SK-N-SH (cell line): ENCODE data around the gene TSC2. TPM values are rescaled to one million over a fixed set of nuclear protein-coding genes. Genes with fewer than 3 reads are reported as not detected.
"Not testable (repeated sequence)": the region's sequence is repeated elsewhere in the genome, so short reads cannot be mapped to it uniquely, and the experiment has no call there.

Source experiments
- CTCF ChIA-PET: fragments of 300-600, 350-600 bp; formaldehyde crosslinking; extraction: SDS; loops from one replicate; lab custom pipeline; 2021; lab: Yijun Ruan, JAX
- POLR2A ChIA-PET: fragments of 350-600 bp; sonication (Branson Sonifier 250); formaldehyde crosslinking; extraction: SDS; loops from one replicate; lab custom pipeline; 2020; ENCODE audit warnings: antibody characterized with exemption, inconsistent platforms; lab: Yijun Ruan, JAX
- DNase-seq: peaks from one replicate; pipeline ENCODE4 v3.0.0; 2012
- H2AFZ ChIP-seq: fragments of 200-600 bp; sonication (generic); 2 replicates; pipeline ENCODE4 v1.8.1; 2016; ENCODE audit warnings: antibody characterized with exemption, mild to moderate bottlenecking, low read depth
- H3F3A ChIP-seq: fragments of 200-600 bp; sonication (generic); replicated peaks from 2 replicates; pipeline ENCODE3; 2016; ENCODE audit warnings: antibody characterized with exemption, mild to moderate bottlenecking; ENCODE audit not compliant: insufficient read depth
- H3K27ac ChIP-seq, 2 experiments: fragments of 200-500 bp in 1 of 2; fragments of 200-600 bp in 1 of 2; sonication (Bioruptor generic) in 1 of 2; sonication (generic), shearing (Covaris generic) in 1 of 2; 2 replicates each; pipeline versions ENCODE4 v1.5.1 to v1.6.1; 2014 to 2016; ENCODE audit warnings: low read depth in 2 of 2, inconsistent platforms in 1 of 2, low read length in 1 of 2, mild to moderate bottlenecking in 1 of 2, mixed read lengths in 1 of 2
- H3K27me3 ChIP-seq: fragments of 200-600 bp; sonication (generic), shearing (Covaris generic); 2 replicates; pipeline ENCODE4 v1.6.1; 2016; ENCODE audit warnings: mixed run types; ENCODE audit not compliant: insufficient read depth
- H3K36me3 ChIP-seq, 2 experiments: fragments of 200-500 bp in 1 of 2; fragments of 200-600 bp in 1 of 2; sonication (Bioruptor generic) in 1 of 2; sonication (generic) in 1 of 2; replicated peaks in 1 of 2; 2 replicates each; pipeline versions ENCODE3 to v1.5.1; 2014 to 2016; ENCODE audit warnings: low read length in 1 of 2, mild to moderate bottlenecking in 1 of 2; ENCODE audit not compliant: insufficient read depth in 2 of 2, control insufficient read depth in 1 of 2
- H3K4me1 ChIP-seq, 2 experiments: fragments of 200-500 bp in 1 of 2; fragments of 200-600 bp in 1 of 2; sonication (Bioruptor generic) in 1 of 2; sonication (generic), shearing (Covaris generic) in 1 of 2; 2 replicates each; pipeline versions ENCODE4 v1.5.1 to v1.6.1; 2014 to 2016; ENCODE audit warnings: low read depth in 1 of 2, low read length in 1 of 2, mixed run types in 1 of 2; ENCODE audit not compliant: insufficient read depth in 2 of 2, control insufficient read depth in 1 of 2
- H3K4me2 ChIP-seq: fragments of 200-600 bp; sonication (generic), shearing (Covaris generic); 2 replicates; pipeline ENCODE4 v1.6.1; 2017; ENCODE audit warnings: mixed run types
- H3K4me3 ChIP-seq, 2 experiments: fragments of 200-500 bp in 1 of 2; fragments of 200-600 bp in 1 of 2; sonication (Bioruptor generic) in 1 of 2; sonication (generic), shearing (Covaris generic) in 1 of 2; 2 replicates each; pipeline versions ENCODE4 v1.5.1 to v1.8.1; 2014 to 2016; ENCODE audit warnings: low read depth in 2 of 2, inconsistent platforms in 1 of 2, low read length in 1 of 2, mild to moderate bottlenecking in 1 of 2, mixed read lengths in 1 of 2, moderate library complexity in 1 of 2
- H3K79me2 ChIP-seq: fragments of 200-600 bp; sonication (generic); 2 replicates; pipeline ENCODE4 v1.8.1; 2017; ENCODE audit warnings: mild to moderate bottlenecking; ENCODE audit not compliant: insufficient read depth
- H3K9ac ChIP-seq: fragments of 200-600 bp; sonication (generic); 2 replicates; pipeline ENCODE4 v1.6.1; 2017; ENCODE audit warnings: mixed run types
- H3K9me2 ChIP-seq: fragments of 200-600 bp; sonication (generic); 2 replicates; pipeline ENCODE4 v1.6.1; 2017; ENCODE audit warnings: mixed run types
- H3K9me3 ChIP-seq: fragments of 200-600 bp; sonication (generic); 2 replicates; pipeline ENCODE4 v1.6.1; 2017; ENCODE audit warnings: mixed run types, mild to moderate bottlenecking, moderate library complexity
- H4K20me1 ChIP-seq: fragments of 200-600 bp; sonication (generic); 2 replicates; pipeline ENCODE4 v1.6.1; 2017; ENCODE audit warnings: mild to moderate bottlenecking, mixed run types; ENCODE audit not compliant: insufficient read depth
- ELF1 ChIP-seq: IDR thresholded peaks from 2 replicates; pipeline ENCODE4 v1.4.0; 2012
- EP300 ChIP-seq, 2 experiments: IDR thresholded peaks; 2 replicates each; pipeline versions ENCODE4 v1.4.0 to v1.6.1; 2012; ENCODE audit warnings: borderline replicate concordance in 1 of 2, low read depth in 1 of 2, low read length in 1 of 2
- FOXM1 ChIP-seq: IDR thresholded peaks from 2 replicates; pipeline ENCODE4 v1.4.0; 2012; ENCODE audit warnings: low read depth, mild to moderate bottlenecking
- GATA2 ChIP-seq: sonication (generic); formaldehyde crosslinking; IDR thresholded peaks from 2 replicates; pipeline ENCODE4 v1.5.0; 2020; ENCODE audit warnings: mild to moderate bottlenecking, missing genetic modification reagents
- IRF3 ChIP-seq: fragments of 150-350 bp; IDR thresholded peaks from 2 replicates; pipeline ENCODE4 v1.6.1; 2016; ENCODE audit warnings: mild to moderate bottlenecking, low read depth, low read length
- JUND ChIP-seq: IDR thresholded peaks from 2 replicates; pipeline ENCODE4 v1.4.0; 2012
- NRF1 ChIP-seq: IDR thresholded peaks from 2 replicates; pipeline ENCODE4 v1.6.1; 2012; ENCODE audit warnings: low read depth, mild to moderate bottlenecking, low read length
- RAD21 ChIP-seq: IDR thresholded peaks from 2 replicates; pipeline ENCODE4 v1.6.1; 2012; ENCODE audit warnings: mild to moderate bottlenecking, low read length
- REST ChIP-seq: IDR thresholded peaks from 2 replicates; pipeline ENCODE4 v1.6.1; 2012; ENCODE audit warnings: mild to moderate bottlenecking, low read depth, low read length, moderate library complexity
- SMC3 ChIP-seq: IDR thresholded peaks from 2 replicates; pipeline ENCODE4 v1.6.1; 2012; ENCODE audit warnings: low read depth, low read length, improper control_type of control experiment
- TAF1 ChIP-seq: IDR thresholded peaks from 2 replicates; pipeline ENCODE4 v1.6.1; 2012; ENCODE audit warnings: low read depth, mild to moderate bottlenecking, low read length, moderate library complexity, borderline replicate concordance
- TCF12 ChIP-seq: IDR thresholded peaks from 2 replicates; pipeline ENCODE4 v1.4.0; 2012
- YY1 ChIP-seq: IDR thresholded peaks from 2 replicates; pipeline ENCODE4 v1.4.0; 2012; ENCODE audit warnings: low read depth, mild to moderate bottlenecking
- WGBS: methylation state at CpG from one replicate; pipeline ENCODE4 v1.1.6; 2017; ENCODE audit warnings: low lambda C conversion rate; 5-methylcytosine and 5-hydroxymethylcytosine counted together
- polyA plus RNA-seq, 3 experiments: library from polyadenylated mRNA; depleted of rRNA; stranded (reverse); fragments of >200 nt; gene quantifications; 2 replicates each; pipeline ENCODE4 v1.2.3, GENCODE V29; 2012
- TF ChIP-seq, protein P1 (sequence below): fragments of 200-600 bp; sonication (generic); IDR thresholded peaks from 2 replicates; pipeline ENCODE4 v1.6.1; 2017; ENCODE audit warnings: antibody characterized with exemption, mild to moderate bottlenecking, moderate library complexity
- TF ChIP-seq, protein P2 (sequence below): IDR thresholded peaks from 2 replicates; pipeline ENCODE4 v1.4.0; 2012; ENCODE audit warnings: low read depth, borderline replicate concordance

Gene TSC2
- polyA plus RNA-seq, 1 of the 3 experiments (the other 2 are of a cell fraction) = 96.1 TPM

DNA sequence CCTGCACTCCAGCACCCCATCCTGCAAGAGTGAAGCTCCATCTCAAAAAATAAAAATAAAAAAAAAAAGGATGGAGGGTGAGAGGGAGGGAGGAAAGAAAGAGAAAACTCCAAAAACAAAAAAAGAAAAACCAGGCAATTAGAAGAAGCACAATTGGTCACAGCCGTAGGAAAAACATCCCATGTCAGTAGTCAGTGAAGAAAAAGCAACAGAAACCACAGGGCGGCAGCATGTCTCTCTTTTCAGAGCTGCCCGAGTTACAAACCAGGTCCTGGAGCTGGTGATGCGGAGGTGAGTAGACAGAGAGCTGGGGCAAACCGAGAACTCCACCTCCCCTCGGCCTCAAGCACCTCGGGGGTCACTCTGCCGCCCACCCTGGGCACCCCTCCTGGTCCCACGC, 73.5 kb downstream of the TSC2 start:
- H3F3A ChIP-seq, DNase-seq, H3K36me3 ChIP-seq, H3K4me2 ChIP-seq, H3K27me3 ChIP-seq, H3K9me3 ChIP-seq, H3K27ac ChIP-seq, H3K4me3 ChIP-seq, H2AFZ ChIP-seq, H3K9me2 ChIP-seq, H3K9ac ChIP-seq: not testable (repeated sequence)
- peaks cover 64% of the 10 kb centered on the region for H3K79me2 ChIP-seq
- ChIA-PET CTCF (interaction anchor here (0.6 to 1.7 kb wide), 6 partner anchors 18 to 98 kb away, joined by 3 to 16 read pairs (median 3); no protein-coding TSS in a partner anchor), POLR2A (interaction anchor here (1.5 kb wide), 1 partner anchor 34 kb away, joined by 5 read pairs; the partner anchor contains the start of gene TRAF7)
- peaks cover 15 to 46% of the 10 kb centered on the region in 2 experiments; a peak in 3 of 4 replicates for H3K4me1 ChIP-seq
- 56% methylated on average over 4 of the region's 9 CpGs for WGBS
- peaks cover 18% of the 10 kb centered on the region for H4K20me1 ChIP-seq
- TF ChIP-seq RAD21 = peak; percentile 65
- TF ChIP-seq, protein P1, sequence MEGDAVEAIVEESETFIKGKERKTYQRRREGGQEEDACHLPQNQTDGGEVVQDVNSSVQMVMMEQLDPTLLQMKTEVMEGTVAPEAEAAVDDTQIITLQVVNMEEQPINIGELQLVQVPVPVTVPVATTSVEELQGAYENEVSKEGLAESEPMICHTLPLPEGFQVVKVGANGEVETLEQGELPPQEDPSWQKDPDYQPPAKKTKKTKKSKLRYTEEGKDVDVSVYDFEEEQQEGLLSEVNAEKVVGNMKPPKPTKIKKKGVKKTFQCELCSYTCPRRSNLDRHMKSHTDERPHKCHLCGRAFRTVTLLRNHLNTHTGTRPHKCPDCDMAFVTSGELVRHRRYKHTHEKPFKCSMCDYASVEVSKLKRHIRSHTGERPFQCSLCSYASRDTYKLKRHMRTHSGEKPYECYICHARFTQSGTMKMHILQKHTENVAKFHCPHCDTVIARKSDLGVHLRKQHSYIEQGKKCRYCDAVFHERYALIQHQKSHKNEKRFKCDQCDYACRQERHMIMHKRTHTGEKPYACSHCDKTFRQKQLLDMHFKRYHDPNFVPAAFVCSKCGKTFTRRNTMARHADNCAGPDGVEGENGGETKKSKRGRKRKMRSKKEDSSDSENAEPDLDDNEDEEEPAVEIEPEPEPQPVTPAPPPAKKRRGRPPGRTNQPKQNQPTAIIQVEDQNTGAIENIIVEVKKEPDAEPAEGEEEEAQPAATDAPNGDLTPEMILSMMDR = peak; percentile 35
- TF ChIP-seq SMC3 = peak; percentile 38; the same call in 1 of the 2 replicates

DNA sequence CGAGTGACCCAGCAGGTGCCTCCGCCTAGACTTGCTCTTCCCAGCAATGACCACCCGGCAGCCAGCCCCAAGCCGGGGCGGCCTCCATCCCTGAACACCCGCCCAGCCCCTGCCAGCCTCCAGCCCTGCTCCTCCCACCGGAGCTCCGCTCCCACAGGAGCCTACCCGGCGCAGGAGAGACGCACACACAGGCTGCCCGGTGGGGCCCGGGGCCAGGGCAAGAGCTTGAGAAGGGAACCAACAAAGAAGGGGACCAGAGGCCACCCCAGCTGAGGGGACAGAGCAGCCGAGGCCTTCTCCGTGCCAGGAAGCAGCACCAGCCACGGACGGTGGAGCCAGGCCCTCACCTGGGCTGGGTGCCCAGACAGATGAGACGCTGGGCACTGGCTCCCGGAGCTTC, 74.1 kb downstream of the TSC2 start:
- ChIA-PET POLR2A (interaction anchor here (1.5 kb wide), 1 partner anchor 33 kb away, joined by 5 read pairs; the partner anchor contains the start of gene TRAF7), CTCF (interaction anchor here (1.0 to 1.7 kb wide), 5 partner anchors 17 to 98 kb away, joined by 3 to 16 read pairs (median 3); no protein-coding TSS in a partner anchor)
- H3K27ac ChIP-seq = peak overlapping the region in 1 of 2 experiments; percentile 82; a peak in 1 of 4 replicates
- H3K9ac ChIP-seq = no peak overlapping the region
- no peak overlapping the region for H2AFZ ChIP-seq
- no peak overlapping the region for H3K4me2 ChIP-seq
- H3K36me3 ChIP-seq = no peaks in the 10 kb centered on the region
- no peak overlapping the region for H3K4me3 ChIP-seq
- H3K4me1 ChIP-seq = peaks cover 20 to 51% of the 10 kb centered on the region in 2 experiments; a peak in 3 of 4 replicates
- peaks cover 15% of the 10 kb centered on the region for H4K20me1 ChIP-seq
- WGBS = 97% methylated on average over 6 of the region's 19 CpGs
- no peaks in the 10 kb centered on the region for H3K9me3 ChIP-seq
- H3K9me2 ChIP-seq = no peaks in the 10 kb centered on the region
- TF ChIP-seq, protein P2, sequence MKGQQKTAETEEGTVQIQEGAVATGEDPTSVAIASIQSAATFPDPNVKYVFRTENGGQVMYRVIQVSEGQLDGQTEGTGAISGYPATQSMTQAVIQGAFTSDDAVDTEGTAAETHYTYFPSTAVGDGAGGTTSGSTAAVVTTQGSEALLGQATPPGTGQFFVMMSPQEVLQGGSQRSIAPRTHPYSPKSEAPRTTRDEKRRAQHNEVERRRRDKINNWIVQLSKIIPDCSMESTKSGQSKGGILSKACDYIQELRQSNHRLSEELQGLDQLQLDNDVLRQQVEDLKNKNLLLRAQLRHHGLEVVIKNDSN = no peak
- no peak for TF ChIP-seq TAF1
- no peak for TF ChIP-seq JUND
- no peak for TF ChIP-seq YY1
- TF ChIP-seq REST = no peak
- TF ChIP-seq TCF12 = no peak
- TF ChIP-seq FOXM1 = no peak
- no peak for TF ChIP-seq GATA2 (CRISPR knock-in tag)
- TF ChIP-seq IRF3 = no peak
- TF ChIP-seq ELF1 = no peak
- no peak for TF ChIP-seq NRF1
- no peak for TF ChIP-seq SMC3
- TF ChIP-seq EP300 (IDR thresholded peaks at IDR 0.05; ENCODE audit: borderline replicate concordance in 1 of 2, low read depth in 1 of 2, low read length in 1 of 2) = no peak
- peaks cover 69% of the 10 kb centered on the region for H3K79me2 ChIP-seq
- peaks cover 7% of the 10 kb centered on the region for H3F3A ChIP-seq
- no peak for DNase-seq
- no peaks in the 10 kb centered on the region for H3K27me3 ChIP-seq
